ENCODE data around the gene YIPF2.

- TF ChIP-seq, protein P1, sequence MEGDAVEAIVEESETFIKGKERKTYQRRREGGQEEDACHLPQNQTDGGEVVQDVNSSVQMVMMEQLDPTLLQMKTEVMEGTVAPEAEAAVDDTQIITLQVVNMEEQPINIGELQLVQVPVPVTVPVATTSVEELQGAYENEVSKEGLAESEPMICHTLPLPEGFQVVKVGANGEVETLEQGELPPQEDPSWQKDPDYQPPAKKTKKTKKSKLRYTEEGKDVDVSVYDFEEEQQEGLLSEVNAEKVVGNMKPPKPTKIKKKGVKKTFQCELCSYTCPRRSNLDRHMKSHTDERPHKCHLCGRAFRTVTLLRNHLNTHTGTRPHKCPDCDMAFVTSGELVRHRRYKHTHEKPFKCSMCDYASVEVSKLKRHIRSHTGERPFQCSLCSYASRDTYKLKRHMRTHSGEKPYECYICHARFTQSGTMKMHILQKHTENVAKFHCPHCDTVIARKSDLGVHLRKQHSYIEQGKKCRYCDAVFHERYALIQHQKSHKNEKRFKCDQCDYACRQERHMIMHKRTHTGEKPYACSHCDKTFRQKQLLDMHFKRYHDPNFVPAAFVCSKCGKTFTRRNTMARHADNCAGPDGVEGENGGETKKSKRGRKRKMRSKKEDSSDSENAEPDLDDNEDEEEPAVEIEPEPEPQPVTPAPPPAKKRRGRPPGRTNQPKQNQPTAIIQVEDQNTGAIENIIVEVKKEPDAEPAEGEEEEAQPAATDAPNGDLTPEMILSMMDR (IDR thresholded peaks at IDR 0.05) = no peak
- TF ChIP-seq TCF7L2 (IDR thresholded peaks at IDR 0.05; ENCODE audit: low read depth, low read length) (no peak), POLR2AphosphoS5 (IDR thresholded peaks at IDR 0.05; ENCODE audit: low read depth, low read length) (no peak), SIN3A (IDR thresholded peaks at IDR 0.05; ENCODE audit: borderline replicate concordance, insufficient read depth, low read depth, low read length) (no peak)
- TF ChIP-seq, protein P2, sequence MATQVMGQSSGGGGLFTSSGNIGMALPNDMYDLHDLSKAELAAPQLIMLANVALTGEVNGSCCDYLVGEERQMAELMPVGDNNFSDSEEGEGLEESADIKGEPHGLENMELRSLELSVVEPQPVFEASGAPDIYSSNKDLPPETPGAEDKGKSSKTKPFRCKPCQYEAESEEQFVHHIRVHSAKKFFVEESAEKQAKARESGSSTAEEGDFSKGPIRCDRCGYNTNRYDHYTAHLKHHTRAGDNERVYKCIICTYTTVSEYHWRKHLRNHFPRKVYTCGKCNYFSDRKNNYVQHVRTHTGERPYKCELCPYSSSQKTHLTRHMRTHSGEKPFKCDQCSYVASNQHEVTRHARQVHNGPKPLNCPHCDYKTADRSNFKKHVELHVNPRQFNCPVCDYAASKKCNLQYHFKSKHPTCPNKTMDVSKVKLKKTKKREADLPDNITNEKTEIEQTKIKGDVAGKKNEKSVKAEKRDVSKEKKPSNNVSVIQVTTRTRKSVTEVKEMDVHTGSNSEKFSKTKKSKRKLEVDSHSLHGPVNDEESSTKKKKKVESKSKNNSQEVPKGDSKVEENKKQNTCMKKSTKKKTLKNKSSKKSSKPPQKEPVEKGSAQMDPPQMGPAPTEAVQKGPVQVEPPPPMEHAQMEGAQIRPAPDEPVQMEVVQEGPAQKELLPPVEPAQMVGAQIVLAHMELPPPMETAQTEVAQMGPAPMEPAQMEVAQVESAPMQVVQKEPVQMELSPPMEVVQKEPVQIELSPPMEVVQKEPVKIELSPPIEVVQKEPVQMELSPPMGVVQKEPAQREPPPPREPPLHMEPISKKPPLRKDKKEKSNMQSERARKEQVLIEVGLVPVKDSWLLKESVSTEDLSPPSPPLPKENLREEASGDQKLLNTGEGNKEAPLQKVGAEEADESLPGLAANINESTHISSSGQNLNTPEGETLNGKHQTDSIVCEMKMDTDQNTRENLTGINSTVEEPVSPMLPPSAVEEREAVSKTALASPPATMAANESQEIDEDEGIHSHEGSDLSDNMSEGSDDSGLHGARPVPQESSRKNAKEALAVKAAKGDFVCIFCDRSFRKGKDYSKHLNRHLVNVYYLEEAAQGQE (IDR thresholded peaks at IDR 0.05; ENCODE audit: insufficient read depth in 1 of 2, low read depth in 2 of 2, low read length in 1 of 2) = no peak
Observed at GRCh38 chr19:10899151-10899653, 29.2 kb downstream of the YIPF2 start.

Measured in Panc1 (cell line).